GM10266 (cell line): Measurements from ENCODE around the gene WDR75.
"Not testable (repeated sequence)": the region's sequence is repeated elsewhere in the genome, so short reads cannot be mapped to it uniquely, and the experiment has no call there.

ENCODE experiments used
- DNase-seq: peaks from one replicate; pipeline ENCODE4 v3.0.0; 2012; ENCODE audit errors: extremely low spot score
- TF ChIP-seq, protein P1 (sequence below): IDR thresholded peaks from 2 replicates; pipeline ENCODE4 v1.5.1; 2012; ENCODE audit warnings: mild to moderate bottlenecking, low read depth; ENCODE audit not compliant: control insufficient read depth, insufficient read depth; ENCODE audit errors: missing control alignments

WDR75 gene

DNA sequence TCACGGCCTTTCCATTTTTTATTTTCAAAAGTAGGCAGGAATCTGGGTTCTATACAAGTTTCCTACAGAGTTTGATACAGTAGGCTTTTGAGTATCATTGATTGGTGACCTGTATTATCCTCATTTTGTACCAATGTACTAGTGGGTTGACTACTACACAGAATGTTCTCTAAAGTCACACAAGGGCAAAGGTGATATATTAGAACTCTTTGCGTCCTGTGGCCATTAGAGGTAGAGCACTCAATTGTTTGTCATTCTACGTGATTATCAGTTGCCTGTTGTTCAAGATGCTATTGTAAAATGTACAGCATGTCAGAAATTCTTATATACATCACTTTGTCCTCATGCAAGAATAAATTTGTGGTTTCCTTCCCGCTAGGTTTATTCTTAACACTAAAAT lies 24.8 kb downstream of the WDR75 start:
- TF ChIP-seq, protein P1, sequence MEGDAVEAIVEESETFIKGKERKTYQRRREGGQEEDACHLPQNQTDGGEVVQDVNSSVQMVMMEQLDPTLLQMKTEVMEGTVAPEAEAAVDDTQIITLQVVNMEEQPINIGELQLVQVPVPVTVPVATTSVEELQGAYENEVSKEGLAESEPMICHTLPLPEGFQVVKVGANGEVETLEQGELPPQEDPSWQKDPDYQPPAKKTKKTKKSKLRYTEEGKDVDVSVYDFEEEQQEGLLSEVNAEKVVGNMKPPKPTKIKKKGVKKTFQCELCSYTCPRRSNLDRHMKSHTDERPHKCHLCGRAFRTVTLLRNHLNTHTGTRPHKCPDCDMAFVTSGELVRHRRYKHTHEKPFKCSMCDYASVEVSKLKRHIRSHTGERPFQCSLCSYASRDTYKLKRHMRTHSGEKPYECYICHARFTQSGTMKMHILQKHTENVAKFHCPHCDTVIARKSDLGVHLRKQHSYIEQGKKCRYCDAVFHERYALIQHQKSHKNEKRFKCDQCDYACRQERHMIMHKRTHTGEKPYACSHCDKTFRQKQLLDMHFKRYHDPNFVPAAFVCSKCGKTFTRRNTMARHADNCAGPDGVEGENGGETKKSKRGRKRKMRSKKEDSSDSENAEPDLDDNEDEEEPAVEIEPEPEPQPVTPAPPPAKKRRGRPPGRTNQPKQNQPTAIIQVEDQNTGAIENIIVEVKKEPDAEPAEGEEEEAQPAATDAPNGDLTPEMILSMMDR = no peak
- DNase-seq = no peak

GRCh38 chr2:189466656-189467055 lies 25.4 kb downstream of the WDR75 start:
- TF ChIP-seq, protein P1 = peak; percentile 40
- DNase-seq = no peak

GRCh38 chr2:189467160-189467559 lies 25.9 kb downstream of the WDR75 start:
- TF ChIP-seq, protein P1 = no peak
- DNase-seq = no peak

DNA sequence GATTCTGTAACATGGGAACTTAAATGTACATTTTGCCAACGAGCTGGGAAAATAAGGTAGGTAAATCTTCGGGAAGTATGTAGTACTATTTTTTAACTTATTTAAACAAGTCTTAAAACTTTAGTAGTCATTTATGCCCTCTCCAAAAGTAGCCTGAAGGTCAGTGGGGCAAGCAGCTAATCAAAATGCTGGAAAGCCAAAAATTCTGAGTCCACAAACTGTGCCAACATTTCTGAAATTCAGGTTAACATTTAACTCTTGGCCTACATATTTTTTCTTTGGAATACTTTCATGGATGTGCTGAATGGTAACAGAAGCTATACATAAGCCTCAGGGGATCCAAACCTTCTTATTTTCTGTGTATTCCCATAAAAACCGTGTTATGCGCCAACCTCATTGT lies 26.3 kb downstream of the WDR75 start:
- TF ChIP-seq, protein P1 = no peak
- no peak for DNase-seq

GRCh38 chr2:189474526-189474925 lies 33.3 kb downstream of the WDR75 start:
- DNase-seq = no peak

GRCh38 chr2:189477756-189478155 lies 36.5 kb downstream of the WDR75 start:
- TF ChIP-seq, protein P1 = no peak
- no peak for DNase-seq

More at GRCh38 chr2:189474526-189474925, 33.3 kb downstream of the WDR75 start:
- TF ChIP-seq, protein P1 = no peak

GRCh38 chr2:189478289-189478688 lies 37.0 kb downstream of the WDR75 start:
- not testable (repeated sequence) for DNase-seq

DNA sequence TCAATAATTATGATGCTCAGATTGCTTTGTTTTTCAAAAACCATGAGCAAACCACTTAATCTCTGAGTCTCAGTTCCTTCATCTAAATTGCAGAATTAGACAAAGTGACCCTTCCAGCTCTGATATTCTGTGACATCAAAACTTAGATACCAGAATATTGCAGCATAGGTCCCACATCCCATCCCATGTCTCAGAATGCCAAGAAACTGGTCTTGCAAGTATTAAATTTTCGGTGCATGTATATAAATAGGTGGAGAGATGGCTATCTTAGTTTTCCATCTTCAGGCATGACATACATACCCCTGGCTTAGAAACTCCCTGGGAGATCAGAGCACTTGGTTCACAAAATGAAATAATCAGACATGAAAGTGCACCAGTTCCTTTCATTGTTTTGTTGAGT lies 39.8 kb downstream of the WDR75 start:
- no peak for DNase-seq
- TF ChIP-seq, protein P1 = no peak
